Activated T-helper 2 cell treated with anti-CD3 and anti-CD28 coated beads, Interferon-gamma antibody, Interleukin-2, Interleukin-4, amounts not matched to agents 10 μg/mL and 5 μg/mL and 100 μg/mL, durations not matched to agents 14 hours and 24 hours and 36 hours (primary cell): ENCODE results near the gene TMEM191C. TPM values are rescaled to one million over a fixed set of nuclear protein-coding genes. Genes with fewer than 3 reads are reported as not detected.
"Not testable (repeated sequence)": the region's sequence is repeated elsewhere in the genome, so short reads cannot be mapped to it uniquely, and the experiment has no call there.

Experiments
- DNase-seq: peaks from one replicate; pipeline ENCODE4 v3.0.0; 2021; ENCODE audit warnings: low spot score
- H3K27ac Mint-ChIP-seq: one replicate; pipeline ENCODE4 v1.8.0; 2021; ENCODE audit warnings: mixed read lengths
- H3K27me3 Mint-ChIP-seq: one replicate; pipeline ENCODE4 v1.8.0; 2021; ENCODE audit warnings: low read depth, mixed read lengths
- H3K36me3 Mint-ChIP-seq: one replicate; pipeline ENCODE4 v1.8.0; 2021; ENCODE audit warnings: low read depth, mixed read lengths
- H3K4me1 Mint-ChIP-seq: one replicate; pipeline ENCODE4 v1.8.0; 2021; ENCODE audit warnings: low read depth, mixed read lengths
- H3K4me3 Mint-ChIP-seq: one replicate; pipeline ENCODE4 v1.8.0; 2021; ENCODE audit warnings: low read depth, mild to moderate bottlenecking, moderate library complexity, mixed read lengths
- H3K9me3 Mint-ChIP-seq: one replicate; pipeline ENCODE4 v1.8.0; 2021; ENCODE audit warnings: mixed read lengths
- intact Hi-C: fragments of 100-400 bp; cut with micrococcal nuclease; formaldehyde crosslinking; loops from one replicate; pipeline ENCODE4 v1.15.1; 2023
- total RNA-seq: library from RNA; stranded (reverse); gene quantifications from 2 replicates; pipeline ENCODE4 v1.2.3, GENCODE V29; 2022

Gene TMEM191C
- total RNA-seq, 1 donor from 2014 or later = 0.52 TPM

DNA sequence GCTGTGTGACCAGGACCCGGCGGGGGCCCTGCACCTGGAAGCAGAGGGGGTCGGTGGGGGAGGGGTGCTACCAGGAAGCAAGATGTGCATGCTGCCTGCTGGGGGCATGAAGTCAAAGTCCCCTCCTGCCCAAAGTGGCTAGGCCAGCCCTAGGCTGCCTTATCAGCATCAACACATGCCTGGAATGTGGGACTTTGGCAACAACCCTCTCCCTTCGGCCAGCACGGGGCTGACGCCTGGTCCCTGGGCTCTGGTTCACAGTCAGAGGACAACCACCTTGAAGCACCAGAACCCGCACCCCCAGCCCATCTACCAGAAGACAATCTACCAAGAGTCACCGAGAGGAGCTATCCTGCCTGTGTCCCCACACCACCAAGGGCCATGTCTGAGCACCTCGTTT lies 43.2 kb downstream of the TMEM191C start:
- H3K4me1 Mint-ChIP-seq, H3K4me3 Mint-ChIP-seq, H3K27me3 Mint-ChIP-seq, H3K9me3 Mint-ChIP-seq, H3K27ac Mint-ChIP-seq, DNase-seq, H3K36me3 Mint-ChIP-seq, intact Hi-C loops: not testable (repeated sequence)

DNA sequence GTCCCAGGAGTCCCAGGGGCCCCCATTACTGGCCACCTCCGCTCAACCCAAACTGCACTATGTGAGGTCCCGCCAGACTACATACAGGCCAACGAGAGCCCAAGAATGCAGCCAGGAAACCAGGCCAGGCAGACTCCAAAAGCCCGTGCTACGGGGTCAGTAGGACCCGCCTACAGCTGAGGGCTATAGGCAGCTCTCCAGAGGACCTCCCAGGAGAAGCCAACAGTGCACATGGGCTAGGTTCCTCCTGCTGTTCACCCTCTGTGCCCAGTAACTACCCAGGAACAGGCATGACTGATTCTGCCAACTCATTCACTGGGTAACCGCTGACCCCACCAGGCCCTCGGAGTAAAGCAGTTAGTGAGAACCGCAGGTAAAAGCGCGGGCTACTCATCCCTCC lies 44.8 kb downstream of the TMEM191C start:
- intact Hi-C loops, H3K4me3 Mint-ChIP-seq, DNase-seq, H3K9me3 Mint-ChIP-seq, H3K27me3 Mint-ChIP-seq, H3K4me1 Mint-ChIP-seq, H3K36me3 Mint-ChIP-seq, H3K27ac Mint-ChIP-seq: not testable (repeated sequence)

DNA sequence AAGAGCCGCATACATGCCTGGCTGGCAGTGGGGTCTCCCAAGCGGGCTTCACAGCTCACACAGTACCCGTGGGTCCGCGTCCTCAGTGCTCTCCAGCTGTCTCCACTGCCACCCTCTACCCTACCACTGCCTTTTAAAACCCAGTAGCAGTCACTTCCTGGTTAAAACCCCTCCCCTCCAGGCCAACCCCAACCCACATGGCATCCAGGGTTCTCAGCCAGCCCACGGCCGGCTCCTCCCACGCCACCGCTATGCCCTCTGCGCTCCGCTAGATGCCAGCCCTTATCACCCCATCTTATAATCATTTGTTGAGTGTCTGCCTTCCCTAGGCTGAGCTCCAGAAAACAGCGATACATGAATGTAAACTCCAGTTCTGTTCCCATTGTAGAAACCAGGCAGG lies 46.9 kb downstream of the TMEM191C start:
- H3K4me1 Mint-ChIP-seq, H3K9me3 Mint-ChIP-seq, H3K4me3 Mint-ChIP-seq, intact Hi-C loops, H3K36me3 Mint-ChIP-seq, H3K27ac Mint-ChIP-seq, H3K27me3 Mint-ChIP-seq, DNase-seq: not testable (repeated sequence)

DNA sequence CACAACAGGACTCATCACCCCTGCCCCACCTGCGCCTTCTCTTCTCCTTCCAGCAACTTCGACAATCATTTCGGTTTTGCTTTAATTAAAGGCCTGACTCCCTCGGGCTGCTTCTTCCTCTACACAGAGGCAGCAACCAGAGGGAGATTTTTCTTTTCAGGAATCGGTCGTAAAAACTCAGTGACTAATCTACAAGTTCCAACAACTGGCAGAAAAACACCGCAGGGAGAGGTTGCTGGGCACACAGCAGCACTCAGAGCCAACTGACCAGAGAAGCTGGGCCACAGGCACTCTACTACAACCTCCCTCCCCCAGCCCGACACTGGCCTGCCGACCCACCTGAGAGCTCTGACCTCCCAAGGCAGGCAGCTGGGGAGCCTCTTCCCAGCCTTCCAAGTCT lies 48.0 kb downstream of the TMEM191C start:
- H3K4me3 Mint-ChIP-seq, intact Hi-C loops, DNase-seq, H3K4me1 Mint-ChIP-seq, H3K36me3 Mint-ChIP-seq, H3K9me3 Mint-ChIP-seq, H3K27me3 Mint-ChIP-seq, H3K27ac Mint-ChIP-seq: not testable (repeated sequence)

DNA sequence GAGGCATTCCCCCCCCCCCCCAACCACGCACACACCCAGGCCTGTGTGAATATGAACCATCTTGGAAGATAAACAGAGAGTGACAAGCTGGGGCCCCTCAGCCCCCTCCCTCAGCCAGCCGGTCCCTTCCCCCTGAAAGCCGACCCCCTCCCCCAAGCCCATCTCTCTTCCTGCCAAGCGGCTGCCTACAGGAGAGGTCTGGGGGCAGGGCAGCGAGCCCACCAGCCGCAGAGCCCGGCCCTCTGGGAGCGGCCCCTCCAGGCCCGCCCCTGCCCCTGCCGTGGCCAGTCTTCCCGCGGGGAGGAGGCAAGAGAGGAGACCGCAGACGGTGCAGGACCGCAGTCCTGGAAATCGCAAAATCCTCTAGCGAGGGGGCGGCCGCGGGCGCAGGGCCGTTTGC lies 49.3 kb downstream of the TMEM191C start:
- H3K4me3 Mint-ChIP-seq, H3K27me3 Mint-ChIP-seq, intact Hi-C loops, H3K36me3 Mint-ChIP-seq, DNase-seq, H3K9me3 Mint-ChIP-seq, H3K4me1 Mint-ChIP-seq, H3K27ac Mint-ChIP-seq: not testable (repeated sequence)

DNA sequence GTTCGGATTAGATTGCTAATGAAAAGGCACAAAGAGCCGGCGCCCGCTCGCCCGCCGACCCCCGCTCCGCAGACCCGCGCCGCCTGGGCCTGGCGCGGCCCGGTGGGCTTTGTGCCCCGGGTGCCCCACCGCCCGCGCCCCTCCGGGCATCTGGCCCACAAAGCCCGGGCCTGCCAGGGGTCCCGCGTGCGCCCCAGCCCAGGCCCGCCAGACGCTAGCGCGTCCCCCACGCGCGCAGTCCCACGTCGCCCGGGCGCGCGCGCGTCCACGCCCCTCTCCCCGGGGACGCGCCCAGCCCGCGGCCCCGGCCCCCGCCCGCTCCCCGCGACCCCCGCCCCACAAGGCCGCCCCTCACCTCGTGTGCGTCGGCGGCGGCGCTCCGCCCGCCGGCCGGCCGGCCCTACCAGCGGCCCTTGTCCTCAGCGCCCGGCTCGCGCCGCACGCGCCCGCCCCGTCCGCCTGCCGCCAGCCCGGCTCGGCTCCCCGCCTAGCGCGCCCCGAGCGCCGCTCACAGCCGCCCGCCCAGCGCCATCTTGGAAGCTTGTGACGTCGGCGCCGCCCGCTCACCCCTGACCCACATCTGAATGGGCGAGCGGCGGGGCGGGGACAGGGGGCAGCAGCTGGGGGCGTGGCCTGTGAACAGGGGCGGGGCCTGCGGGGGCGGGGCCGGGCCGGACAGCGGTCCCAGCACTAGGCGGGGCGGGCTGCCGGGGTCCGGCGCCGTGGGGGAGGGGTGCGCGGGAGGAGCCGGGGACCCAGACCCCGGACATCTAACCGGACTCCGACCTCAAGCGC lies 50.0 kb downstream of the TMEM191C start:
- H3K36me3 Mint-ChIP-seq, H3K4me3 Mint-ChIP-seq, intact Hi-C loops, H3K9me3 Mint-ChIP-seq, DNase-seq, H3K4me1 Mint-ChIP-seq, H3K27ac Mint-ChIP-seq, H3K27me3 Mint-ChIP-seq: not testable (repeated sequence)

Other genes starting within 250 kb of the TMEM191C start
- gene RIMBP3B, start 83.6 kb upstream of the TMEM191C start, total RNA-seq = not detected in 2 replicates
- gene HIC2, start 50.0 kb upstream of the TMEM191C start, total RNA-seq = 4.9 and 5.3 TPM in 2 replicates
- gene RIMBP3C, start 84.1 kb downstream of the TMEM191C start, total RNA-seq = 0.18 and 0.34 TPM in 2 replicates
- gene UBE2L3, start 100.3 kb downstream of the TMEM191C start, total RNA-seq = 63.5 and 65.5 TPM in 2 replicates
- 44.3 and 49.6 TPM in 2 replicates for gene YDJC, start 162.6 kb downstream of the TMEM191C start, total RNA-seq
- 0.59 and 0.78 TPM in 2 replicates for gene CCDC116, start 165.4 kb downstream of the TMEM191C start, total RNA-seq
- 95.6 and 97.9 TPM in 2 replicates for gene SDF2L1, start 174.9 kb downstream of the TMEM191C start, total RNA-seq
- gene PPIL2, start 198.6 kb downstream of the TMEM191C start, total RNA-seq = 53.9 and 55.4 TPM in 2 replicates